Hepatocyte (in vitro differentiated cells): Measurements from ENCODE around the gene GMDS.

Experiments used
- CTCF ChIP-seq: fragments of 200-600 bp; sonication (generic); IDR thresholded peaks from 2 replicates; pipeline ENCODE4 v1.5.1; 2016; ENCODE audit warnings: antibody characterized with exemption, mild to moderate bottlenecking; ENCODE audit not compliant: poor library complexity
- EZH2phosphoT487 ChIP-seq: fragments of 200-600 bp; sonication (generic); IDR thresholded peaks from one replicate; pipeline ENCODE4 v1.6.1; 2018; ENCODE audit warnings: antibody characterized with exemption, mild to moderate bottlenecking, low read depth, moderate library complexity; ENCODE audit not compliant: unreplicated experiment, severe bottlenecking

- no peak for TF ChIP-seq CTCF
- no peak for TF ChIP-seq EZH2phosphoT487
Observed at GRCh38 chr6:1906014-1906413, 339.4 kb downstream of the GMDS start.
